AG09309 (cell line): ENCODE measurements around the gene EFCAB7.
A peak's percentile ranks its signal among the peaks of the same experiment; 100 is the strongest.

Experiments
- DNase-seq: peaks from one replicate; pipeline ENCODE4 v3.0.0-alpha.2; 2010; ENCODE audit warnings: low read depth
- H3K4me3 ChIP-seq: 2 replicates; pipeline ENCODE4 v1.5.1; 2011; ENCODE audit warnings: mild to moderate bottlenecking, low read depth, low read length, moderate library complexity; ENCODE audit not compliant: control insufficient read depth
- TF ChIP-seq, protein P1 (sequence below): IDR thresholded peaks from 2 replicates; pipeline ENCODE4 v1.5.1; 2011; ENCODE audit warnings: mild to moderate bottlenecking, low read depth, low read length, inconsistent platforms; ENCODE audit not compliant: insufficient read depth, control insufficient read depth; ENCODE audit errors: missing control alignments

EFCAB7 gene

DNA sequence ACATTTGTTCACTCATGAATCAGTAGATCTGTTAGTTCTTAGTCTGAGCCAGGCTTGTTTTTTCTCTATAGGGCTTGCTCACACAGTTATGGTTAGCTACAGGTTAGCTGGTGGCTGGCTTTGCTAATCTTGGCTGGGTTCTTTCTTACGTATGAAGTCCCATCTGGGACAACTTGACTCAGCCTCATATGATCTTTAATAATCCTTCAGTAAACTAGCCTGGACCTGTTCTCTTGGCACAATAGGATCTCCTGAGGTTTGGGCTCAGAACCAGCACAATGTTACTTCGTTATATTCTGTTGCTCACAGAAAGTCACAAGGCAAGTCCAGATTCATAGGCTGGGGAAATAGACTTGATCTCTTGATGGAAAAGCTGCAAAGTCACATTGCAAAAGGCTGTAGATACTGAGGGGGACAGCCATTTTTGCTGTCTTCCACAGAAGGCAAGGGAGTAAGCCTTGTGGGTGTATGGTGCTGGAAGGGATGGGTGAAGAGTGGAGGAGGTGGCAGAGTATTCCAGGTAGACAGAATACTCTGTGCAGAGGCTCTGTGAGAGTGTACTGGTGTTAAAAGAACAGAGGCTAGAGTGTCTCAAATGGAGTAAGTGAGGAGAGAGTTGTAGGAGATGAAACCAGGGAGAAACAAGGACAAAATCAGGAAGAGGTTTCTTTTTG lies 24.4 kb downstream of the EFCAB7 start:
- DNase-seq: peak; percentile 45
- TF ChIP-seq, protein P1, sequence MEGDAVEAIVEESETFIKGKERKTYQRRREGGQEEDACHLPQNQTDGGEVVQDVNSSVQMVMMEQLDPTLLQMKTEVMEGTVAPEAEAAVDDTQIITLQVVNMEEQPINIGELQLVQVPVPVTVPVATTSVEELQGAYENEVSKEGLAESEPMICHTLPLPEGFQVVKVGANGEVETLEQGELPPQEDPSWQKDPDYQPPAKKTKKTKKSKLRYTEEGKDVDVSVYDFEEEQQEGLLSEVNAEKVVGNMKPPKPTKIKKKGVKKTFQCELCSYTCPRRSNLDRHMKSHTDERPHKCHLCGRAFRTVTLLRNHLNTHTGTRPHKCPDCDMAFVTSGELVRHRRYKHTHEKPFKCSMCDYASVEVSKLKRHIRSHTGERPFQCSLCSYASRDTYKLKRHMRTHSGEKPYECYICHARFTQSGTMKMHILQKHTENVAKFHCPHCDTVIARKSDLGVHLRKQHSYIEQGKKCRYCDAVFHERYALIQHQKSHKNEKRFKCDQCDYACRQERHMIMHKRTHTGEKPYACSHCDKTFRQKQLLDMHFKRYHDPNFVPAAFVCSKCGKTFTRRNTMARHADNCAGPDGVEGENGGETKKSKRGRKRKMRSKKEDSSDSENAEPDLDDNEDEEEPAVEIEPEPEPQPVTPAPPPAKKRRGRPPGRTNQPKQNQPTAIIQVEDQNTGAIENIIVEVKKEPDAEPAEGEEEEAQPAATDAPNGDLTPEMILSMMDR: no peak
- no peak overlapping the region for H3K4me3 ChIP-seq

DNA sequence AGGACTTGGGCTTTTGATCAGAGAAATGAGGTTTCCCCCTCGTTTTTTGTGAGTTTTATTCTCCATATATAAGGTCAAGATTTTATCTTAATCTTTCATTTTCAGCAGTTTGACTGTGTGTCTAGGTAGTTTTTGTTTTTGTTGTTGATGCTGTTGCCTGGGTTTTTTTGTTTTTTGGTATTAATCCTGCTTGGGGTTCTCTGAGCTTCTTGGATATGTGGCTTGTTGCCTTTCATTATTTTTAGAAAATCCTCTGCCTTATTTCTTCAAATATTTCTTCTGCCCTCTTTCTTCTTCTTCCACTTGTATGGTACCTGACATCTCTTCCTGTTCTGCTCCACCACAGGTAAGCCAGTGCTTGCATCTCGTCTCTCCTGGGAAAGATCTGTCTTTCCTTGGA lies 25.0 kb downstream of the EFCAB7 start:
- TF ChIP-seq, protein P1: no peak
- H3K4me3 ChIP-seq: no peak overlapping the region
- DNase-seq: no peak

DNA sequence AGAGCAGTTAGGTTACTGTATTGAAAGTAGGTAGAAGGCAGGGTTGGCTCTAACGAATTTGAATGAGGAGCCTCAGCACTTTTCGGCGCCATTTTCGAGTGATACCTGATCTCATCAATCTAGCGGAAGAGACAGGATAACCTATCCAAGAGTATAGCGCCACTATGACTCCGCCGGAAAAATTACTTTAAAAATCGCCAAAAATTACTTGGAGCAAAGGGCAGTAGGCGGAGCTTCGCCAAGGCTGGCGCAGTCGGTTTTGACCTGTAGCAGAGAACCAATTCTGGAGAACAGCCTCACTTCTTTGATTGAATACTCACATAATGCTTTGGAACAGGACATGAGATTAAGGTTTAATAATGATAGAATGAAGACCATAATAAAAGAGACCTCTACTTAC lies 25.6 kb downstream of the EFCAB7 start:
- DNase-seq: no peak
- peak overlapping the region; percentile 16; the same call in 1 of the 2 replicates for H3K4me3 ChIP-seq
- TF ChIP-seq, protein P1: no peak

DNA sequence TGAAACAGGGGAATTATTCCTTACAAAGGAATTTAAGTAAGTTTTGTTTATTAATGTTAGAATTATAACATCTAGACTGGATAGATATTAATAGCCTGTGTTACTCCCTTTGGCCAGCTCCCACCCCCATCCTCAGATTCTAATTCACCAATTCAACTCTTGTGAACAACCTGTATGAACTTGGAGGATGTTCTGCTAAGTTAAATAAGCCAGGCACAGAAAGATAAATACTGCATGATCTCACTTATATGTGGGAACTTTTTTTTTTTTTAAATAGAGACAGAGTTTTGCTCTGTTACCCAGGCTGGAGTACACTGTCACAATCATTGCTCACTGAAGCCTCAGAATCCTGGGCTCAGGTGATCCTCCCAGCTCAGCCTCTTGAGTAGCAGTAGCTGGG lies 32.2 kb downstream of the EFCAB7 start:
- DNase-seq: no peak
- TF ChIP-seq, protein P1: no peak
- no peak overlapping the region for H3K4me3 ChIP-seq

DNA sequence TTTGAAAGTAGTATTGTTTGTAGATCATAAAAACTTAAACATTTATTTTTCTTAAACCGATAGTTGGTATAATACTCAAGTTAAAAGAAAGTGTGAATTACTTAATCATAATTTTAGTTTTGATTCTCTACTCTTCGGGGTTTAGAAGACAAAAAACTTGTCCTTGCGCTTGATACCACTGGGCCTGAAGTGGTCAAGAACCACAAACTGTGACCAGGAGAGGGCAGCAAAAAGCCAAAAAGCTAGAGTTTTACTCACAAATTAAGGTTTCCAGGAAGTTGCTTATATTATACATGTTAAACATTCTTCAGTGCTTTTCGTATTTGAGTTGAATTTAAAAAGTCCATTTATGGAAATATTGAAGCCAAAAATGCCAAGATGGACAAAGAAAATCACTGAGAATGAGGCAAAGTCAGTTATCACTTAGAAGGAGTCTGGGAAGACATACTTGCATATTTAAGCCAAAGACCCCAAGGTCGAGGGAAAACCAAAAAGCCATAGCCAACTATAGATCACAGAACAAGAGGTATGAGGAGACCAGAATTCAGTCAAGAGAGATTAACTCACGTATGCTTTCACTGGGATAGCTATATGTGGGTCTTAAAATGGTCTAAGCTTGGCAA lies 34.2 kb downstream of the EFCAB7 start:
- no peak overlapping the region for H3K4me3 ChIP-seq
- DNase-seq: no peak
- TF ChIP-seq, protein P1: peak; percentile 67

DNA sequence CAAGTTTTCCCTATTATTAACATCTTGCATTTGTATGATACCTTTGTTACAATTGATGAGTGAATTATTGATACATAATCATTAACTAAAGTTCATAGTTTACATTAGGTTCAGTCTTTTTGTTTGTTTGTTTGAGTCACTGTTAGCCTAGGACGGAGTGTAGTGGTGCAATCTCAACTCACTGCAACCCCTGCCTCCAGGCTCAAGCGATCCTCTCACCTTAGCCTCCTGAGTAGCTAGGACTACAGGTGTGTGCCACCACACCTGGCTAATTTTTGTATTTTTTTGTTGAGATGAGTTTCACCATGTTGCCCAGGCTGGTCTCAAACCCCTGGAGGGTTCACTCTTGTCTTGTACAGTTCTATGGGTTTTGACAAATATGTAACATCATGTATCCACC lies 36.0 kb downstream of the EFCAB7 start:
- TF ChIP-seq, protein P1: no peak
- H3K4me3 ChIP-seq: no peak overlapping the region
- no peak for DNase-seq

DNA sequence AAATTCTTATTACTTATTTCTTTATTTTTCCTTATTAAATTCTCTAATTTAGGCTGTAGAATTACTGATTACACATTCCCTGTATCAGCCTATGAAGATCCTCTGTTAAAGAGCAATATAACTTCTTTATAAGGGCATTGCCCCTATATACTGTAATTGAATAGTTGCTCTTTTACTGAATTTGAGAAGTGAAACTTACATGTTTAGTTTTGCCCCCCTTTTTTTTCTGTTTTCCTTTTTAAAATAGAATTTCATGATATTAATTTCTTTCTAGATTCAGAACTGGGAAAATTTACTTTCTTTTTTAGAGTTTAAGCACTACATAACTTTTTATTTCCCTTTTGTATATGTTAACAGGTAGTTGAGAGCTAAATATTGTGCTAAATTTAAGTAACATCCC lies 40.4 kb downstream of the EFCAB7 start:
- no peak for DNase-seq
- TF ChIP-seq, protein P1: no peak
- no peak overlapping the region for H3K4me3 ChIP-seq
